Erythroblast (primary cell): ENCODE measurements around the gene CUZD1.
"Not testable (repeated sequence)": the region's sequence is repeated elsewhere in the genome, so short reads cannot be mapped to it uniquely, and the experiment has no call there.

Experiments used
- GATA1 ChIP-seq: IDR thresholded peaks from 2 replicates; pipeline ENCODE4 v1.6.1; 2011; ENCODE audit warnings: low read depth, mild to moderate bottlenecking, control low read depth, low read length, moderate library complexity
- POLR2A ChIP-seq: IDR thresholded peaks from 2 replicates; pipeline ENCODE4 v1.6.1; 2011; ENCODE audit warnings: mild to moderate bottlenecking, low read length

DNA sequence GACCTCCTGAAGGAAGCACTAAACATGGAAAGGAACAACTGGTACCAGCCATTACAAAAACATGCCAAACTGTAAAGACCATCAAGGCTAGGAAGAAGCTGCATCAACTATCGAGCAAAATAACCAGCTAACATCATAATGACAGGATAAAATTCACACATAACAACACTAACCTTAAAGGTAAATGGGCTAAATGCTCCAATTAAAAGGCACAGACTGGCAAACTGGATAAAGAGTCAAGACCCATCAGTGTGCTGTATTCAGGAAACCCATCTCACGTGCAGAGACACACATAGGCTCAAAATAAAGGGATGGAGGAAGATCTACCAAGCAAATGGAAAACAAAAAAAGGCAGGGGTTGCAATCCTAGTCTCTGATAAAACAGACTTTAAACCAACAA is 23.1 kb upstream of the CUZD1 start:
- TF ChIP-seq POLR2A, GATA1: not testable (repeated sequence)
